CD4-positive, alpha-beta T cell treated with Interleukin-6 for 4 hours (primary cell): ENCODE results near the gene RNPEP.
"Not testable (repeated sequence)": the region's sequence is repeated elsewhere in the genome, so short reads cannot be mapped to it uniquely, and the experiment has no call there.

ENCODE experiments used
- DNase-seq: peaks from one replicate; pipeline ENCODE4 v3.0.0-alpha.2; 2020; ENCODE audit warnings: mixed read lengths

RNPEP gene

DNA sequence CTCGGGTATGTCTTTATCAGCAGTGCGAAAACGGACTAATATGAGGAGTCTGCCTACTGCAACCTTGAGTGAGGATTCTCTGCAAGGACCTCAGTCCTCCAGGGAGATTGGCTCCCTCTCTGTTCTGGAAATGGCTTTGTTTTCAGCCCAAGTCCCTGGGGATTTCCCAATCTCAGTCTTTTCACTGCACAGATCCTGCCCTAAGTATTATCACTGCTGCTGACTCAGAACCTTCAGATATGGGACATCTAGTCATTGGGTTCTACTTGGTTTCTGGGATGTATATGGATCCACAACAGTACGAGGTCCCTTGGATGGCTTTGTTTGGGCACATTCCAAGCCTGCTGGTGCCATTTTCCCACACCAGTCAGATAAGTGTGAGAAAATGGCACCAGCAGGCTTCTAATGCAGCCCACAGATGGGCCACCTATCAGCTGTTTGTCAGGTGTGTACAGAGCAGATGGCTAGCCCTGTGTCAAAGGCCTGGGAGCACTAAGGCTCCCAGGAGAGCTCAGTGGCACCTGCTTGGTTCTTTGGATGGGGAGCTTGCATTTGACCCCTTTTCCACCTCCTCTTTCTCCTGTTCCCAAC, 55.4 kb downstream of the RNPEP start:
- no peak for DNase-seq

DNA sequence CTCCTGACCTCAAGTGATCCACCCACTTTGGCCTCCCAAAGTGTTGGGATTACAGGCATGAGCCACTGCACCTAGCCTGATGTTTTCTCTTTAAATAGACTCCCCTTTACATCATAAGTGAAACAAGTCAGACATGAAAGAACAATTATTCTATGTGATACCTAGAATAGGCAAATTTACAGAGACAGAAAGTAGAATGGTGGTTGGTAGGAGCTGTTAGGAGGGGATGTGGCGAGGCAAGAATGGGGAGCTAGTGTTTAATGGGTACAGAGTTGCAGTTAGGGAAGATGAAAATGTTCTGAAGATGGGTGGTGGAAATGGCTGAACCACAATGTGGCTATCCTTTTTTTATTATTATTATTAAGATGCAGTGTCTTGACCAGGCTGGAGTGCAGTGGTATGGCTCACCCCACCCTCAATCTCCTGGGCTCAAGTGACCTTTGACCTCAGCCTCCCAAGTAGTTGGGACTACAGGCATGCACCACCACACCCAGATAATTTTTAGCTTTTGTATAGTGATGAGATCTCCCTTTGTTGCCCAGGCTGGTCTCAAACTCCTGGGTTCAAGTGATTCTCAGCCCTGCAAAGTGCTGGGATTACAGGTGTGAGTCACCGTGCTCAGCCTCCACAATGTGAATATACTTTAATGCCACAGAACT, 56.4 kb downstream of the RNPEP start:
- no peak for DNase-seq

DNA sequence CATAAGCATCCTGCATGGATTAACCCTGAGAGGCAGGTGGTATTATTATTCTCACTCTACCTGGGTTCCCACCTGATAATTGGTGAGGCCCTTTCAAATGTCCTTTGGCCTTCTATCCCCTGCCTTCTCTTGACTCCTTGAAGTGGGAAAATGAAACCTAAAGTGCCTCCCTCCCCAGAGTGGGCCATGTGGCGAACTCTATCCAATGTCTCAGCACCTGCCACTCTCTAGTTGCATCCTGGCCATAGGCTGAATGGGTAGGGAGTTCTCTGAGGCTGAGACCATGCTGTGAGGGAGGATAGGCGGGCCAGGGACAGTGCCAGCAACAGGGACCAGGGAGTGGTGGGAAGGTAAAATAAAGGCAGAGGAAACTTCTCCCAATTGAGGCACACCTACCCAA, 63.3 kb downstream of the RNPEP start:
- DNase-seq = no peak

DNA sequence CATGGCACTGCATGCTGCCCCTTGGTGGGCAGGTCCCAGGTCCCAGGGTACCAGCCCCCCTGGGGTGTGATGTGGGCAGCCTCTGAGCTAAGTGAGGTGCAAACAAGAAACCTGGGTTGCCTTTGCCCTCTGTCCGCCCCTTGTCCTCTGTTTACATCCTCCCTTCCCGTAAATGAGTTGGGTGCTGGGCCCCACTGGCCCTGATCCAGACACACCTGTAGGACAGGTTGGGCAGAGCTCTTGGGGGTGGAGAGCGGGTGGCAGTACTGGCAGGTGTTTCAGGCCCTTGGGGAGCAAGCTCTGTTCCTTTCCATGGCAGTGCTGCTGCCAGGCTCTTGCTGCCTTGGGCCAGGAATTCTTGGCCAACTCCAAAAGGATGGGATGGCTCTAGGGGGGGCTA, 63.8 kb downstream of the RNPEP start:
- DNase-seq = no peak

DNA sequence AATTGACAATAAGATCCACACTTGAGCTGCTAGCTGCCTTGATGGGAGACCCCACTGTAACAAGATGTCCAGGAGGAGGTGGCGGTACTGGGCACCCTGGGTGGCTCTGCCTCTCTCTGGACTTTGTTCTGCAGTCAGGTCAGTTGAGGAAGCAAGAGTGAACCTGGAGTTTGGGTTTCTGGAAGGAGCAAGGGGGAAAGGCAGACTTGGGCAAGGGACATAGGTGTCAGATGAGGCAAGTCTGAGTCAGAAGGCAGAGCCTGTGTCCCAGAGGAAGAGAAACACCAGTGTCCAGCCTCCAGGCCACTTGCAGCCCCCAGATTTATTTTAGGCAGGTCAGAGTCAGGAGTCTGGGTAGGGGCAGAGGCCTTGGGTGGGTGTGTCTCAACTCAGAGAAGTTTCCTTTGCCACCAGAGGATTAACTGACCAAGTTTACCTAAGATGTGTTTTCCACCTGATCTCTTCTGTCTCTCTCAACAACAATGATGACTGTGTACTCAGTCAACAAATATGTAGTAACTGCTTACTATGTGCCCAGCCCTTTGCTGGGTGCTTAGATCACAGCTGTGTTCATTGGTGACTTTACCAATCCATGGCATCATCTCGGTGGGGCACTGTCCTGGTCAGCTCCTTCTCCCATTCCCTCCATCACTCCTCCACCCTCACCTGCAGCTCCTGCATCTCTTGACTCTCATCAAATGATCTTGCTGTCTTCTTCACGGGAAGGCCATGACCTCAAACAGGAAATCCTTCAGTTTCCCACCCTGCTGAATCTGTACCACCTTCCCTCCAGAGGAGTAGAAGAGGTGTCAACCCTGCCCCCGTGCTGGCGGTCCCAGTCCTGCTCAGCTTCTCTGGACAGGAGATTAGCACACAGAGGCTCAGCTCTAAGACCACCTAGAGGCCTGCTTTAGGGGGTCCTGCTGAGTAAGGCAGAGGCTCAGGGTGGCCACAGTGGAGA, 64.6 kb downstream of the RNPEP start:
- DNase-seq = no peak

DNA sequence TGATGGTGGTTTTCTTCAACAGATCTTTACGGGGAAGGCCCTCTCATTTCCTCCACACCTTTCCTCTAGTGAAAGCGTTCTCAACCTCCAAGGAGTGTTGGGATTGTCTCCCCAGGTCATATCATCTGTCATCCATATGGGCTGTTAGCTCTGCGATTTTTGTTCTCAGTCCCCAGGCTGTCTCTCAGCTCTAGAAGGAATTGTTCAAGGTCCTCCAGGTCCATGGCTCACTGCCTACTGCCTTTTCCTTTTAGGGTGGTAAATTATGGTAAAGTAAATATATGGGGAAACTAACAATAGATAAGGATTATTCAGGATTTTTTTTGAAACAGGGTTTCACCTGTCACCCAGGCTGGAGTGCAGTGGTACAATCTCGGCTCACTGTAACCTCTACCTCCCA, 65.5 kb downstream of the RNPEP start:
- DNase-seq = no peak

DNA sequence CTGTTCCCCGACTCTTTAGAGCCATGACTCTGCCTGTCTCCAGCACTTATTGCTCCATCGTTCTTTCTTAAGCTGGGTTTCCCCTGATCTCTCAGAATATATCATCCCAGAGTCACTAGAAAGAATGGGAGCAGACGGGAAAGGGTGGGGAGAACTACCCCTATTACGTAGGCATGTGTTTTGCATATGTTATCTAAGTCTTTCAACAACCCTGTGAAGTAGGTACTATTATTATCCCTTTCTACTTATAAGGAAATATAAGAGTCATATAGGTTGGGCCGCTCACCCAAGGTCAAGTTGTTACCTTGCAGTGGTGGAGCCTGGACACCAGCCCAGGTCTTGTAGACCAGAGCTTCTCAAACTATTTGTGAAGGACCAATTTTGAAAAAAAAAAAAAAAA, 66.7 kb downstream of the RNPEP start:
- no peak for DNase-seq

DNA sequence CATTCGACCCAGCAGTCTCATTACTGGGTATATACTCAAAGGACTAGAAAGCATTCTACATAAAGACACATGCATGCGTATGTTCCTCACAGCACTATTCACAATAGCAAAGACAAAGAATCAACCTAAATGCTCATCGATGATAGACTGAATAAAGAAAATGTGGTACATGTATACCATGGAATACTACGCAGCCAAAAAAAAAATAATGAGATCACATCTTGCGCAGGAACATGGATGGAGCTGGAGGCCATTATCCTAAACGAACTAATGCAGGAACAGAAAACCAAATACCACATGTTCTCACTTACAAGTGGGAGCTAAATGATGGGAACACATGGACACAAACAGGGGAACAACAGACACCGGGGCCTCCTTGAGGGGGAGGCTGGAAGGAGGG, 71.6 kb downstream of the RNPEP start:
- DNase-seq = no peak

DNA sequence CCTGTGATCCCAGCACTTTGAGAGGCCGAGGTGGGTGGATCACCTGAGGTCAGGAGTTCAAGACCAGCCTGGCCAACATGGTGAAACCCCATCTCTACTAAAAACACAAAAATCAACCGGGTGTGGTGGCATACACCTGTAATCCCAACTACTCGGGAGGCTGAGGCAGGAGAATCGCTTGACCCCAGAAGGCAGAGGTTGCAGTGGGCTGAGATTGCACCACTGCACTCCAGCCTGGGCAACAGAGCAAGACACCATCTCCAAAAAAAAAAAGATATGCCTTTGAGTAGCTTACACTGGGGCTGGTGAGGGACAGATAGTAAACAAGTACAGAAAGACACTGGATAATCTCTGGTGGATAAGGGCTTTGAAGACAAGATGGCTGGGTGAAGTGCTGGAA, 72.2 kb downstream of the RNPEP start:
- DNase-seq = not testable (repeated sequence)
